GM13976 (cell line): Measurements from ENCODE around the gene PDGFD.

ENCODE experiments used
- DNase-seq: peaks from one replicate; pipeline ENCODE4 v3.0.0; 2012; ENCODE audit warnings: low spot score
- in situ Hi-C: fragments of 300-500 bp; cut with MboI; formaldehyde crosslinking; loops from one replicate; pipeline ENCODE4 v1.12.0; 2022; ENCODE audit warnings: low sequenced_read_pairs, mixed read lengths, inconsistent platforms; ENCODE audit not compliant: unreplicated experiment
- TF ChIP-seq, protein P1 (sequence below): IDR thresholded peaks from 2 replicates; pipeline ENCODE4 v1.5.1; 2012; ENCODE audit warnings: borderline replicate concordance, mild to moderate bottlenecking; ENCODE audit not compliant: insufficient read depth; ENCODE audit errors: extremely low read depth, missing control alignments, control extremely low read depth

The PDGFD gene

DNA sequence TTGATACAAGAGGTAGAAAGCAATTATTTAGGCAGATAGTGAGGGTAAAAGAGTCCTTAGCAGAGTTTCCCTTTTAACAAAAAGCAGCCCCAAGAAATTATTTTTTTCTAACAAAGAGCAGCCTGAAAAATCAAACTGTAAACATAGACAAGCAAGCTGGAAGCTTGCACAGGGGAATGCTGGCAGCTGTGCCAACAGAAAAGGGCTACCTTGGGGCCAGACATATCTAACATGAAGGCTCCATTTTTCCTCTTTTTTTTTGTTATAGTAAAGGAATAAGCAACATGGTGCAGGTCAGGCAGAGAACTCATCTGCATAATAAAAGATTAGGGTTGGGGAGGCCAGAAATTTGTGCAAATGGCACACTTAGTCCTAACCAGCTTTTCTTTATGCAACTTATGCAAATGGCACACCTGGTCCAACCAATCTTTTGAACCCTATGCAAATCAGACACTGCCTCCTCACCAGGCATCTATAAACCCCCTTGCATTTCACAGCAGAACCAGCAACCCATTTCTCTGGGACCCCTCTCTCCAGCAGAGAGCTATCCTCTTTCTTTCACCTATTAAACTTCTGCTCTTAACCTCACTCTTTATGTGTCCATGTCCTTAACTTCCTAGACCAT is 41.8 kb downstream of the PDGFD start:
- DNase-seq, result no peak
- TF ChIP-seq, protein P1, sequence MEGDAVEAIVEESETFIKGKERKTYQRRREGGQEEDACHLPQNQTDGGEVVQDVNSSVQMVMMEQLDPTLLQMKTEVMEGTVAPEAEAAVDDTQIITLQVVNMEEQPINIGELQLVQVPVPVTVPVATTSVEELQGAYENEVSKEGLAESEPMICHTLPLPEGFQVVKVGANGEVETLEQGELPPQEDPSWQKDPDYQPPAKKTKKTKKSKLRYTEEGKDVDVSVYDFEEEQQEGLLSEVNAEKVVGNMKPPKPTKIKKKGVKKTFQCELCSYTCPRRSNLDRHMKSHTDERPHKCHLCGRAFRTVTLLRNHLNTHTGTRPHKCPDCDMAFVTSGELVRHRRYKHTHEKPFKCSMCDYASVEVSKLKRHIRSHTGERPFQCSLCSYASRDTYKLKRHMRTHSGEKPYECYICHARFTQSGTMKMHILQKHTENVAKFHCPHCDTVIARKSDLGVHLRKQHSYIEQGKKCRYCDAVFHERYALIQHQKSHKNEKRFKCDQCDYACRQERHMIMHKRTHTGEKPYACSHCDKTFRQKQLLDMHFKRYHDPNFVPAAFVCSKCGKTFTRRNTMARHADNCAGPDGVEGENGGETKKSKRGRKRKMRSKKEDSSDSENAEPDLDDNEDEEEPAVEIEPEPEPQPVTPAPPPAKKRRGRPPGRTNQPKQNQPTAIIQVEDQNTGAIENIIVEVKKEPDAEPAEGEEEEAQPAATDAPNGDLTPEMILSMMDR, result no peak
- in situ Hi-C loops, result no loop called here

DNA sequence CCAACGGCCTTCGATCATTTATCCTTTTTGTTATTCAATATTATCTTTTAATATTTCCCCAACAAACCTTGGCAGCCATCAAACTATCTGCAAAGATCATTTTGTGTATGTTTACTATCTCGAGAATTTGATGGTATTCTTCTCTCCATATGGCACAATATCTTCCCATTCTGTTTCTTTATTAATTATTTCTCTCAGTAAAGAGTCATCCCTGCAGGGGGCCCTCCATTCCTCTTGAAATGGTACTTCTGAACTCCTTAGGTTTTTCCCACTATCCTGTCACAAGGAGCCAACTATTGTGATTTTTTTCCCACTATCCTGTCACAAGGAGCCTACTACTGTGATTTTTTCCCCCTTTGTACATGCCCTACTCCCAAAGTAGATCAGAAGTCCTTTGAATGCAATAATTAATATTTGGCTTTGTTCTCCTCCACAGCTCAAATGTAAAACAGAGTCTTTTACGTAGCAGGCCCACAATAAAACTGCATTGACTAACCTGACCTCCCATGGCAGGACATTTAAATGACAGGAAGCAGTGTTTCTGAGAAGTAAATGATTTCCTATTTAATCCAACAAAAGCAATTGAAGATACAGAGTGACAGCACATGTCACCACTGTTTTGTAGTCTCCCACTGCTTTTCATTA is 43.3 kb downstream of the PDGFD start:
- no peak for DNase-seq
- in situ Hi-C loops, result no loop called here
- TF ChIP-seq, protein P1, result no peak

DNA sequence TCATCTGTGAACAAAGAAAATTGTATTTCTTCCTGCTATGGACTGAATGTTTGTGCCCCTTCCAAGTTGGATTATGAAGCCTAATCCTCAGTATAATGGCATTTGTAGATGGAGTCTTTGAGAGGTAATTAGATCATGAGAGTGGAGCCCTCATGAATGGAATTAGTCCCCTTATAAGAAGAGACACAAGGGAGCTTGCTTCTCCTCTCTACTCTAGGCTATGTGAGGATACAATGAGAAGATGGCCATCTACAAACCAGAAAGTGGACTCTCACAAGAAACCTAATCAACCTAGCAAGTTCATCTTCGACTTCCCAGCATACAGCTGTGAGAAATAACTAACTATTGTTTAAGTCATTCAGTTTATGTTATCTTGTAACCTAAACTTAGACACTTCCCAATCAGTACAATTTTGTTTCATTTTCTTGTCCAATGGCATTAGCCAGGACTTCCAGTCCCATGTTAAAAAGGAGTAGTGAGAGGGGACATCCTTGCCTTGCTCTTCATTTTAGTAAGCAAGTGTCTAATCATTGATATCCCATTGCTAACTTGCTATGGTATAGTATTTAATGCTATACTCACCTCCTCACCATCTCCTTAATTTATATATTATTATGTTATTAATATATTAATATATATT is 45.7 kb downstream of the PDGFD start:
- TF ChIP-seq, protein P1, result no peak
- no peak for DNase-seq
- in situ Hi-C loops, result no loop called here

DNA sequence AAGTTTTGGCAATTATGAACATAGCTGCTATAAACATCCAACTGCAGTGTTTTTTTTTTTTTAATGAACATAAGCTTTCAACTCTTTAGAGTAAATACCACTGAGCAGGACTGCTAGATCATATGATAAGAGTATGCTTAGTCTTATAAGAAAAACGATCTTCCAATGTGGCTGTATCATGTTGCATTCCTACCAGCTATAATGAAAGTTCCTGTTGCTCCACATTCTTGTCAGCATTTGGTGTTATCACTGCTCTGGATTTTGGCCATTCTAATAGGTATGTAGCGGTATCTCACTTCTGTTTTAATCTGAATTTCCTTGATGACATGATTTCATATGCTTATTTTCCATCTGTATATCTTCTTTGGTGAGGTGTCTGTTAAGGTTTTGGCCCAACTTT is 50.4 kb downstream of the PDGFD start:
- in situ Hi-C loops, result no loop called here
- TF ChIP-seq, protein P1, result no peak

DNA sequence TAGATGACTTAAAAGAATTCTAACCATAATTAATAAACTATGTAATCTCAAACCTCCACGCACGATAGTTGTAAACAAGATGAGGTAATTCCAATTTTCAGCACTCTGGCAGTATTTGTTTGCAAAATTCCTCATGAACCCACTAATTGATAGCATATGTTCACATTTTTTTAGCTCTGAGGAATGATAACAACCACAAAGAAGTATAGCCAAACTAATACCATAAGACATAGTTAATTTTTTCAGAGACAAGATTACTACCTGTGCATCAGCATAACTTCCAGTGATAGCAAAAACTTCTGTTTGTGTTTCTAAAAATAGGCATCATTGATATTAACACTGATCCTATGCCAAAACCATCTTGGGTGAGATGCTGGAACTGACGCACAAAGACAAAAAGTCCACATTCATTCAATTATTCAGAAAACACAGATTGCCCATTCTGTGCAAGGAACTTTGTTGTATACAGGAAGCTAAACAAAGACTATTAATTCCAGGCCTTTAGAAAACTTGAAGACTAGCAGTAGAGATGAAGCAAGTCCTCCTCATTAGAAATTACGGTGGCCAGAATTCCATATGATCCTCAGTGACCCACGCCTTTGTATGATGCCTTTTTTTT is 57.7 kb downstream of the PDGFD start:
- in situ Hi-C loops, result no loop called here
- TF ChIP-seq, protein P1, result no peak
- DNase-seq, result no peak

More for the DNA sequence above, 50.4 kb downstream of the PDGFD start:
- no peak for DNase-seq

DNA sequence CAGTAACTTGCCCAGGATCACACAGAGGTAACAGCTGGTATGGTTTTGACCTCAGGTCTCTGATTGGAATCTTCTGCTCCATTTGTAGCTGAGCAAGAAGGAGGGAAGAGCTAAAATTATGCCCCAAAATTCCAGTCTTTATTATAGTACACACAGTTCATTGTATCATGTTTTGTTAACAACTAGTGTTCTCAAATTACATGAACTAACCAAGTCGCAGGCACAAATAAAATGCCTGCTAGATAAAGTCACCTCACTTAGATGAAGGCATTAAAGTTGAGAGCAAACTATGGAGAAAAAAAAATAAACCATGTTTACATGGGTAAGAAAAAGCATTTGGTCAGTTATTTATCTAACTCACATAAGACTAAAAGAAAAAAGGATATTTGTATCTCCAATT is 58.8 kb downstream of the PDGFD start:
- in situ Hi-C loops, result no loop called here
- no peak for DNase-seq
- TF ChIP-seq, protein P1, result no peak
